ENCODE measurements around the gene JAKMIP2. TPM values are rescaled to one million over a fixed set of nuclear protein-coding genes. Genes with fewer than 3 reads are reported as not detected.

JAKMIP2 gene
- total RNA-seq, 1 experiment from 2014 or later = 6.4 TPM

DNA sequence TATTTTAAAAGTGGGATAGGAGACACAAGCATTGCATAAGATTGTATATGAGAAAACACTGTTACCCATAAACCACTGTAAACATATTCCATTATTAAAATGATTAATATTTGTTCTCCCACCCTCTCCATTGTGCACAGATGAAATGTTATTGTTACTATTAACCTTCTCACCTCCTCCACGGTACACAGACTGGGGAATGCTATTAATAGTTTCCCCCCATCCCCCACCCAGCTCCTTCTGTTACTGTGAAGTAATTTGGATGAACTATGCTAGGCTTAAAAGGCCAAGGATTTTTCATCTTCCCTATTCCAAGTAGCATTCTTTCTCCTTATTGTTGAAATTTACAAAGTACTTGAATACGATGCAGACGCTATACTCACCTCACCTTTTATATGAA is 91.4 kb downstream of the JAKMIP2 start:
- Histone ChIP-seq H3K9me3 (ENCODE audit: control insufficient read depth, low read depth, low read length) (no peaks in the 10 kb centered on the region), H3K4me2 (ENCODE audit: insufficient read depth, insufficient read length, low read length) (no peak overlapping the region), H2BK20ac (ENCODE audit: low read depth, low read length, poor library complexity, severe bottlenecking) (no peak overlapping the region), H2AK5ac (ENCODE audit: insufficient read length, low read length) (no peak overlapping the region), H3K27me3 (ENCODE audit: insufficient read depth, low read length) (no peaks in the 10 kb centered on the region), H3K56ac (ENCODE audit: insufficient read length, low read depth, low read length) (no peak overlapping the region), H2BK5ac (ENCODE audit: insufficient read length, low read length) (no peak overlapping the region), H3K4ac (ENCODE audit: low read depth, low read length) (no peak overlapping the region), H3K18ac (ENCODE audit: insufficient read length, low read depth, low read length) (no peak overlapping the region), H4K91ac (ENCODE audit: insufficient read length, low read depth, low read length) (no peak overlapping the region), H3K79me2 (ENCODE audit: insufficient read depth, low read length) (no peaks in the 10 kb centered on the region), H3T11ph (ENCODE audit: low read length) (no peak overlapping the region), H3K4me1 (ENCODE audit: insufficient read depth, low read length) (no peaks in the 10 kb centered on the region), H3K14ac (ENCODE audit: insufficient read depth, low read length) (no peak overlapping the region), H2AFZ (ENCODE audit: low read length) (no peak overlapping the region), H3K23ac (ENCODE audit: insufficient read length, low read depth, low read length) (no peak overlapping the region), H3K9ac (ENCODE audit: extremely low read depth, insufficient read length, low read length) (no peak overlapping the region), H3K79me1 (ENCODE audit: insufficient read depth, low read depth, low read length, poor library complexity, severe bottlenecking) (no peaks in the 10 kb centered on the region), H4K5ac (ENCODE audit: insufficient read length, low read depth, low read length) (no peak overlapping the region), H4K8ac (replicated peaks; ENCODE audit: insufficient read length, low read depth, low read length) (no peak overlapping the region), H3K27ac (ENCODE audit: insufficient read length, low read depth, low read length) (no peak overlapping the region), H3K23me2 (ENCODE audit: insufficient read length, low read depth, low read length, poor library complexity, severe bottlenecking) (no peaks in the 10 kb centered on the region), H2BK15ac (ENCODE audit: low read depth, low read length) (no peak overlapping the region), H2BK120ac (ENCODE audit: low read depth, low read length, poor library complexity, severe bottlenecking) (no peak overlapping the region), H2BK12ac (ENCODE audit: insufficient read length, low read depth, low read length) (no peak overlapping the region), H4K20me1 (ENCODE audit: control insufficient read depth, insufficient read depth, insufficient read length) (no peaks in the 10 kb centered on the region)
- peaks cover 11 to 23% of the 10 kb centered on the region in 2 experiments for H3K4me1 Mint-ChIP-seq
- TF ChIP-seq, protein P1, sequence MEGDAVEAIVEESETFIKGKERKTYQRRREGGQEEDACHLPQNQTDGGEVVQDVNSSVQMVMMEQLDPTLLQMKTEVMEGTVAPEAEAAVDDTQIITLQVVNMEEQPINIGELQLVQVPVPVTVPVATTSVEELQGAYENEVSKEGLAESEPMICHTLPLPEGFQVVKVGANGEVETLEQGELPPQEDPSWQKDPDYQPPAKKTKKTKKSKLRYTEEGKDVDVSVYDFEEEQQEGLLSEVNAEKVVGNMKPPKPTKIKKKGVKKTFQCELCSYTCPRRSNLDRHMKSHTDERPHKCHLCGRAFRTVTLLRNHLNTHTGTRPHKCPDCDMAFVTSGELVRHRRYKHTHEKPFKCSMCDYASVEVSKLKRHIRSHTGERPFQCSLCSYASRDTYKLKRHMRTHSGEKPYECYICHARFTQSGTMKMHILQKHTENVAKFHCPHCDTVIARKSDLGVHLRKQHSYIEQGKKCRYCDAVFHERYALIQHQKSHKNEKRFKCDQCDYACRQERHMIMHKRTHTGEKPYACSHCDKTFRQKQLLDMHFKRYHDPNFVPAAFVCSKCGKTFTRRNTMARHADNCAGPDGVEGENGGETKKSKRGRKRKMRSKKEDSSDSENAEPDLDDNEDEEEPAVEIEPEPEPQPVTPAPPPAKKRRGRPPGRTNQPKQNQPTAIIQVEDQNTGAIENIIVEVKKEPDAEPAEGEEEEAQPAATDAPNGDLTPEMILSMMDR (conservative IDR thresholded peaks at IDR 0.05) = no peak
- WGBS (ENCODE audit: extremely low coverage, insufficient read length, low lambda C conversion rate) = no CpG with 5 or more reads among the region's 3 CpGs
- no peaks in the 10 kb centered on the region for H3K9me3 Mint-ChIP-seq
- no peak for DNase-seq
- peaks cover 0 to 4% (median 3%) of the 10 kb centered on the region in 3 experiments; a peak in 2 of 7 replicates for H3K36me3 Mint-ChIP-seq (ENCODE audit: insufficient read depth in 1 of 3, low read depth in 3 of 3)
- no peaks in the 10 kb centered on the region for H3K27me3 Mint-ChIP-seq (ENCODE audit: low read depth)
- H3K4me3 Mint-ChIP-seq = no peak overlapping the region
- peak overlapping the region in 1 of 3 experiments; percentile 1; a peak in 1 of 7 replicates for H3K27ac Mint-ChIP-seq
